ENCODE measurements around the gene ALOX15.

- no peak for TF ChIP-seq POLR2A (IDR thresholded peaks at IDR 0.05; ENCODE audit: low read depth, low read length)
- TF ChIP-seq POLR2AphosphoS5 (IDR thresholded peaks at IDR 0.05; ENCODE audit: low read depth, low read length), result no peak
- TF ChIP-seq TAF1 (IDR thresholded peaks at IDR 0.05; ENCODE audit: borderline replicate concordance, low read depth, low read length), result no peak
Measured at GRCh38 chr17:4584917-4585637, 56.4 kb downstream of the ALOX15 start.
